HEK293T (cell line): ENCODE measurements around the gene GFOD2.
A peak's percentile ranks its signal among the peaks of the same experiment; 100 is the strongest.

Experiments
- CTCF ChIA-PET: fragments of 350-600 bp; formaldehyde crosslinking; extraction: SDS; loops from one replicate; lab custom pipeline; 2021; ENCODE audit warnings: antibody characterized with exemption, inconsistent platforms; lab: Yijun Ruan, JAX
- POLR2A ChIA-PET: fragments of 350-600 bp; formaldehyde crosslinking; extraction: SDS; loops from one replicate; lab custom pipeline; 2020; ENCODE audit warnings: antibody characterized with exemption, inconsistent platforms; lab: Yijun Ruan, JAX
- DNase-seq: peaks from one replicate; pipeline ENCODE4 v3.0.0; 2012; ENCODE audit warnings: mixed read lengths; ENCODE audit errors: extremely low spot score
- ARNT ChIP-seq: fragments of 450-650 bp; IDR thresholded peaks from 2 replicates; pipeline ENCODE4 v1.6.1; 2017; ENCODE audit warnings: mild to moderate bottlenecking
- BHLHE40 ChIP-seq: fragments of 450-650 bp; IDR thresholded peaks from 2 replicates; pipeline ENCODE4 v1.6.1; 2016; ENCODE audit warnings: mild to moderate bottlenecking, moderate library complexity, borderline replicate concordance
- CTBP1 ChIP-seq: fragments of 450-650 bp; IDR thresholded peaks from 2 replicates; pipeline ENCODE4 v1.6.1; 2016; ENCODE audit warnings: borderline replicate concordance
- ELF4 ChIP-seq: fragments of 450-650 bp; IDR thresholded peaks from 2 replicates; pipeline ENCODE4 v1.6.1; 2017; ENCODE audit warnings: antibody characterized with exemption
- FOXA1 ChIP-seq: fragments of 450-650 bp; IDR thresholded peaks from 2 replicates; pipeline ENCODE4 v1.6.1; 2016; ENCODE audit warnings: mild to moderate bottlenecking
- FOXK2 ChIP-seq: fragments of 450-650 bp; IDR thresholded peaks from 2 replicates; pipeline ENCODE4 v1.6.1; 2016; ENCODE audit warnings: mild to moderate bottlenecking
- FOXM1 ChIP-seq: fragments of 450-650 bp; IDR thresholded peaks from 2 replicates; pipeline ENCODE4 v1.6.1; 2017; ENCODE audit warnings: mild to moderate bottlenecking, borderline replicate concordance
- HDGF ChIP-seq: fragments of 450-650 bp; IDR thresholded peaks from 2 replicates; pipeline ENCODE4 v1.6.1; 2017; ENCODE audit warnings: antibody characterized with exemption, borderline replicate concordance
- L3MBTL2 ChIP-seq: fragments of 450-650 bp; conservative IDR thresholded peaks from 2 replicates; pipeline ENCODE4 v1.6.1; 2016; ENCODE audit warnings: mild to moderate bottlenecking
- LEF1 ChIP-seq: fragments of 450-650 bp; IDR thresholded peaks from 2 replicates; pipeline ENCODE4 v1.6.1; 2017; ENCODE audit warnings: mild to moderate bottlenecking, borderline replicate concordance
- NFRKB ChIP-seq: fragments of 450-650 bp; IDR thresholded peaks from 2 replicates; pipeline ENCODE4 v1.6.1; 2016; ENCODE audit warnings: mild to moderate bottlenecking, moderate library complexity
- SP1 ChIP-seq: fragments of 450-650 bp; IDR thresholded peaks from 2 replicates; pipeline ENCODE4 v1.6.1; 2017
- SUZ12 ChIP-seq: fragments of 450-650 bp; IDR thresholded peaks from 2 replicates; pipeline ENCODE4 v1.6.1; 2016; ENCODE audit warnings: mild to moderate bottlenecking
- TARDBP ChIP-seq: fragments of 450-650 bp; IDR thresholded peaks from 2 replicates; pipeline ENCODE4 v1.6.1; 2016
- ZNF384 ChIP-seq: fragments of 450-650 bp; IDR thresholded peaks from 2 replicates; pipeline ENCODE4 v1.6.1; 2016
- TF ChIP-seq, protein P1 (sequence below): fragments of 450-650 bp; IDR thresholded peaks from 2 replicates; pipeline ENCODE4 v1.6.1; 2016

GFOD2 gene

DNA sequence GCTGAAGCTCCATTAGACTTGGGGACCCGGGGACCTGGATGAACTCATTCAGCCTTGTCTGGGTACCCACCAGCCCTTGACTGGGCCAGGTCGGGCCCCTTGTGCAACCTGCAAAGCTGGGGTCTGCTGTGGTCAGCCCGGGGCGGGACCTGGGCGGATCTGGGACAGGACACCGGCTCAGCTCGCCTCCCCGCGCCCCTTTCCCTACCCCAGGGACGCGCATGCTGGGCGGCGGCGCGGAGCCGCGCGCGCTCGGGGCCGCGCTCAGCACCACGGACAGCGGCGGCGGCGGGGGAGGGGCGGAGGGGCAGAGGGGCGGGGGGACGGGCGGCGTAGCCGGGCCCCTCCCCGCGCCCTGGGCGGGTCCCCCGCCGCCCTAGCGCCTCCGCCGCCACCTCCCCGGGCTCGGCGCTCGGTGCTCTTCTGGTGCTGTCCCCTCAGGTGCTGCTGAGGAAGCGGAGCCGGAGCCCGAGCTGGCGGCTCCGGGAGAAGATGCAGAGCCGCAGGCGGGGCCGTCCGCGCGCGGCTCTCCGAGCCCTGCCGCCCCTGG, 66.5 kb downstream of the GFOD2 start:
- DNase-seq = peak; percentile 81
- POLR2A ChIA-PET = interaction anchor here (0.5 to 1.2 kb wide), 3 partner anchors 109 to 214 kb away, joined by 3 to 4 read pairs (median 3); no protein-coding TSS in a partner anchor
- CTCF ChIA-PET = interaction anchor here (0.9 to 1.1 kb wide), 2 partner anchors 106 to 131 kb away, joined by 4 to 6 read pairs; no protein-coding TSS in a partner anchor
- TF ChIP-seq BHLHE40 (no peak), ELF4 (no peak), SP1 (no peak), FOXK2 (no peak), HDGF (no peak), ARNT (no peak), TARDBP (no peak), L3MBTL2 (no peak), FOXM1 (no peak), CTBP1 (no peak), FOXA1 (no peak), SUZ12 (no peak), NFRKB (no peak), LEF1 (no peak), ZNF384 (no peak)
- TF ChIP-seq, protein P1, sequence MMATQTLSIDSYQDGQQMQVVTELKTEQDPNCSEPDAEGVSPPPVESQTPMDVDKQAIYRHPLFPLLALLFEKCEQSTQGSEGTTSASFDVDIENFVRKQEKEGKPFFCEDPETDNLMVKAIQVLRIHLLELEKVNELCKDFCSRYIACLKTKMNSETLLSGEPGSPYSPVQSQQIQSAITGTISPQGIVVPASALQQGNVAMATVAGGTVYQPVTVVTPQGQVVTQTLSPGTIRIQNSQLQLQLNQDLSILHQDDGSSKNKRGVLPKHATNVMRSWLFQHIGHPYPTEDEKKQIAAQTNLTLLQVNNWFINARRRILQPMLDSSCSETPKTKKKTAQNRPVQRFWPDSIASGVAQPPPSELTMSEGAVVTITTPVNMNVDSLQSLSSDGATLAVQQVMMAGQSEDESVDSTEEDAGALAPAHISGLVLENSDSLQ = no peak

DNA sequence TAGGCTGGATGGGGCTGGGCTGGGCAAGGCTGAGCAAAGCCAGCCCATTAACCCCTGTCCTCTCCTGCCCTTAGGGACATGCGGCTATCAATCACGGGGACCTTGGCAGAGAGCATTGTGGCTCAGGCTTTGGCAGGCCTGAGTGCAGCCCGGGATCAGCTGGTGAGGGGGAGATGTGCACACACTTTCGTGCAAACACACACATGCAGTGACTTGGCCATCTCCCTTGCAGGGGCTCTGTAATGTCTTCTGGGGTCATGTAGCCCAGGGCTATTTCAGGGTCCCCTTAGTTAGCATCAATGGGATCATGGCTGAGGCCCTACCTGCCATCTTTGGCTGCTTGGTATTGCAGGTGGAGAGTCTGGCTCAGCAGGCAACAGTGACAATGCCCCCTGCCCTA, 67.3 kb downstream of the GFOD2 start:
- CTCF ChIA-PET = interaction anchor here (0.9 to 1.1 kb wide), 2 partner anchors 105 to 131 kb away, joined by 4 to 6 read pairs; no protein-coding TSS in a partner anchor
- POLR2A ChIA-PET = interaction anchor here (1.2 to 1.8 kb wide), 2 partner anchors 8 to 108 kb away, joined by 4 to 10 read pairs; partner anchors contain the start of gene ACD
- no peak for TF ChIP-seq ZNF384
- TF ChIP-seq HDGF = no peak
- DNase-seq = no peak

DNA sequence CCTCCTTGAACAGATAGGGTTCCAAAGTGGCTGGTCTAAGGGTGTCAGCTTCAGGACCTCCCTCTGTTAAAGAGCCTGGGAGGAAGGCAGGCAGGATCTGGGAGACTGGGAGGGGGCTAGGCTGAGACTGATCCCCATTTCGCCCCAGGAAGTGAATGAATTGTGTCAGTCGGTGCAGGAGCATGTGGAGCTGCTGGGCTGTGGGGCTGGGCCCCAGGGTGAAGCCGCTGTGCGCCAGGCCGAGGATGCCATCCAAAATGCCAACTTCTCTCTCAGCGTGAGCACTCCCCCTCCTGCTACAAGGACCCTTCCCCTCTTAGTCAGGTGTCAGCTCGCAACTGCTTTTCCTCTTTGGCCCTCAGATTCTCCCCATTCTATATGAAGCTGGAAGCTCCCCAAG, 68.1 kb downstream of the GFOD2 start:
- no peak for TF ChIP-seq BHLHE40
- no peak for TF ChIP-seq TARDBP
- TF ChIP-seq LEF1 = no peak
- no peak for TF ChIP-seq FOXA1
- no peak for TF ChIP-seq SUZ12
- no peak for TF ChIP-seq NFRKB
- TF ChIP-seq, protein P1 = no peak
- TF ChIP-seq L3MBTL2 = no peak
- POLR2A ChIA-PET = interaction anchor here (1.8 kb wide), 1 partner anchor 9 kb away, joined by 10 read pairs; the partner anchor contains the start of gene ACD
- DNase-seq = no peak
- CTCF ChIA-PET = interaction anchor here (0.6 to 1.7 kb wide), 4 partner anchors 9 to 137 kb away, joined by 3 to 7 read pairs (median 6); no protein-coding TSS in a partner anchor

DNA sequence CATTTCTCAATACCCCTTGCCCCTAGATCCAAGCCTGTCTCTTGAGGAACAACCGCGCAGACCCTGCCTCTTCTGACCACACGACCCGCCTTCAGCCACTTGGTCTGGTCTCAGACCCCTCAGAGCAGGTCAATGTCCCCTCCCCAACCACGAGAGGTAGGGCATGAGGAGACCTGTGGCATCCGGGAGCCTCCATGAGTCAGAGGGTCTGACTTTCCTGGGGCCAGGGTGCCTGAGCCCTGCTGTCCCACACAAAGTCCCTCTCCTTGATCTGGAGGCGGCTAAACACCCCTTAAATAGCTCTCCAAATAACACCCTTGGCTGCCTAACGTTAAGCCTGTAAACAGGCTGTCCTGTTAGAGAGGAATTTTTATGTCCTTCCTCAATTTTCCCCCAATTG, 69.1 kb downstream of the GFOD2 start:
- CTCF ChIA-PET = interaction anchor here (1.4 to 1.7 kb wide), 2 partner anchors 13 to 129 kb away, joined by 6 read pairs; no protein-coding TSS in a partner anchor
- POLR2A ChIA-PET = no interaction called here

DNA sequence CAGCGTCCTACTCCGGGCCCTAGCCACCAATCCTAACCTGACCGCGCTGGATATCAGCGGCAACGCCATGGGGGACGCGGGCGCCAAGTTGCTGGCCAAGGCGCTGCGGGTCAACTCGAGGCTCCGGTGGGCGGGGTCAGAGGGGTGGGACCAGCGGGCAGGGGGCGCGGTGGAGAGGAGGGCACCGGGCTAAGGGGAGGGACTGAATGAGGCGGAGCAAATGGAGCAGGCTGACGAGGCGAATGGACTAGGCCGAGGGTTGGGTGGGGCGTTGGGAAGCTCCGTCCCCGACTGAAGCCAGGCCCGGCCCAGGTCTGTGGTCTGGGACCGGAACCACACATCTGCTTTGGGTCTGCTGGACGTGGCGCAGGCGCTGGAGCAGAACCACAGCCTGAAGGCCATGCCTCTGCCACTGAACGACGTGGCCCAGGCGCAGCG, 69.6 kb downstream of the GFOD2 start:
- CTCF ChIA-PET = interaction anchor here (1.0 kb wide), 1 partner anchor 128 kb away, joined by 4 read pairs; no protein-coding TSS in a partner anchor
- no peak for TF ChIP-seq CTBP1
- no peak for TF ChIP-seq ZNF384
- TF ChIP-seq LEF1 = no peak
- TF ChIP-seq FOXM1 = no peak
- TF ChIP-seq SUZ12 = no peak
- TF ChIP-seq, protein P1 = no peak
- no peak for TF ChIP-seq ELF4
- no peak for TF ChIP-seq L3MBTL2
- no peak for TF ChIP-seq SP1
- no peak for TF ChIP-seq FOXA1
- TF ChIP-seq BHLHE40 = no peak
- TF ChIP-seq ARNT = no peak
- TF ChIP-seq FOXK2 = no peak
- TF ChIP-seq HDGF = no peak
- POLR2A ChIA-PET = no interaction called here
- no peak for DNase-seq

More for the DNA sequence above, 69.1 kb downstream of the GFOD2 start:
- no peak for DNase-seq
- TF ChIP-seq FOXA1 = no peak
- TF ChIP-seq ELF4 = no peak
- TF ChIP-seq SP1 = no peak
- TF ChIP-seq BHLHE40 = no peak
- TF ChIP-seq CTBP1 = no peak
- no peak for TF ChIP-seq NFRKB
- TF ChIP-seq L3MBTL2 = no peak
- no peak for TF ChIP-seq ZNF384
- TF ChIP-seq HDGF = no peak
- no peak for TF ChIP-seq LEF1
- no peak for TF ChIP-seq TARDBP

DNA sequence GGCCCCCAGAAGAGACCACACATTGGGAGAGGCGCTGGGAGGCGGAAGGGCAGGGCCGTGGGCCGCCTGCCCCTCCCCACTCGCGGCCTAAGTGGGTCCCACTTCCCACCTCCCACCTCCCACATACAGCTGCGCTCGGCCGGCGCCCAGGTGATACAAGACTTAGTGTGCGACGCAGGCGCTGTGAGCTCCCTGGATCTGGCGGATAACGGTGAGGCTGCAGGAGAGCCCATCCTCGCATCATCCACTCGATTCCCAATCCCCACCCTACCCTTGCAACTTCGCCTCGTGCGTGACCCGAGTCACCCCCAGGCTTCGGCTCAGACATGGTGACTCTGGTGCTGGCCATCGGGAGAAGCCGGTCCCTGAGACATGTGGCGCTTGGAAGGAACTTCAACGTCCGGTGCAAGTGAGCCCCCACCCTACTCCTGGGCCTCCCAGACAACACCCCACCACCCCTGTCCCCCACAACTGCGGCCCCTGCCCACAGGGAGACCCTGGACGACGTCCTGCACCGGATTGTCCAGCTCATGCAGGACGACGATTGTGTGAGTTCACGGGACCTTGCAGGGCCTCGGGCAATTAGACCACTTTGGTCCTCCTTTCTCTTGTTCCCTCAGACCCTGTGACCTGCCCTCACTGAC, 70.2 kb downstream of the GFOD2 start:
- TF ChIP-seq TARDBP (no peak), LEF1 (no peak)
- CTCF ChIA-PET = interaction anchor here (1.0 kb wide), 1 partner anchor 127 kb away, joined by 4 read pairs; no protein-coding TSS in a partner anchor
- POLR2A ChIA-PET = no interaction called here
- no peak for DNase-seq
